AG08395 (cell line): Measurements from ENCODE around the gene TOMM22.

Experiments
- DNase-seq: peaks from one replicate; pipeline ENCODE4 v3.0.0; 2012; ENCODE audit warnings: mixed read lengths, low spot score

TOMM22 gene

DNA sequence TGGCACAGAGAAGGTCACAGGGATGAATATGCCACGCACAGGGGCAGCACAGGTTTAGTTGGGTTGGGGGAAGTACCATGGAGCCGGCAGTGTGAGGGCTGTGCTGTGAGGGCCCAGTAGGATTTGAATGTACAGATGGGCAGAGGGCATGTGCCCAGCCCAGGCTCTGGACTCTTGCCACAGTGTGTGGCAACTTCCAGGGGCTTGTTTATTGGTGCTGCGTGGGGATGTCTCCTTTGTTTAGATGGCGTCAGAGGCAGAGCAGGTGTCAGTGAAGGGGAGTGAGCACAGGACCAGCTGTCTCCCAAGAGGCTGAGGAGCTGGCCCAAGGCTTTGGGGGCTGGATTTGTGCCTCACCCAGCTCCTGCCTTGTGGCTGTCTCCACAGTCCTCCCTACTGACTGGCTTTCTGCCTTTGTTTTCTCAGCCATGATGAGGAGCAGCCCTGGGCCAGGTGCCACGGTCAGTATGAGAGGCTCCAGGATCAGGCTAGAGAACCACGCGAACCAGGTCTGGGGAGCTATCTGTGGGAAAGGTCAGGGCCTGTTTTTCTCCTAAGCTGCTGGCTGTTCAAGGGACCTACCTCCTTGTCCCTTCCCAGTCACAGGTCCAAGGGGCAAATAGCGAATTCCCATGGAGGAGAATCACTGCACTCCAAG, 52.1 kb downstream of the TOMM22 start:
- no peak for DNase-seq

GRCh38 chr22:38734421-38735100, 52.8 kb downstream of the TOMM22 start:
- no peak for DNase-seq
